ENCODE measurements around the gene SEZ6. TPM values are rescaled to one million over a fixed set of nuclear protein-coding genes. Genes with fewer than 3 reads are reported as not detected.

SEZ6 gene
- total RNA-seq, 1 donor from 2014 or later, result not detected

DNA sequence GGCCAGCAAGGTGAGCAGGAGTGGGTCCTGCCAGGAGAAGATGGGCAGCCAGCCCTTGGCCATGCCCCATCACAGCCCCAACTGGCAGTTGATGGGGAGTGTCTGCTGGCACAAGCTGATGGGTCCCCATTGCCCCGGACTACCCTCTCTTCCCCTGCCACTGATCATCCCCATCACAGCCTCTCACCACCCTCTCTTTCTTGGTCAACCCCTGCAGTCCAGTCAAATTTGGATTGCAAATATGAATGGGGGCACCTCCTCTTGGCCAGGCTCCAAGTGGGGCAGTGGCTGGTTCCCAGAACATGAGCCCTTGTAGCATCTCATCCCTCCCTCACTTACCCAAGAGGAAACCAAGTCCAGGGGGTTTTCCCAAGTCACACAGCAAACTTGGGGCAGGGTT, 17.4 kb downstream of the SEZ6 start:
- no peak for DNase-seq (ENCODE audit: extremely low spot score, unreplicated experiment)
- no peaks in the 10 kb centered on the region for H3K4me1 Mint-ChIP-seq (ENCODE audit: unreplicated experiment)
- no peak overlapping the region for H3K27ac Mint-ChIP-seq (ENCODE audit: unreplicated experiment)
- H3K36me3 Mint-ChIP-seq (ENCODE audit: unreplicated experiment), result no peaks in the 10 kb centered on the region
- TF ChIP-seq, protein P1, sequence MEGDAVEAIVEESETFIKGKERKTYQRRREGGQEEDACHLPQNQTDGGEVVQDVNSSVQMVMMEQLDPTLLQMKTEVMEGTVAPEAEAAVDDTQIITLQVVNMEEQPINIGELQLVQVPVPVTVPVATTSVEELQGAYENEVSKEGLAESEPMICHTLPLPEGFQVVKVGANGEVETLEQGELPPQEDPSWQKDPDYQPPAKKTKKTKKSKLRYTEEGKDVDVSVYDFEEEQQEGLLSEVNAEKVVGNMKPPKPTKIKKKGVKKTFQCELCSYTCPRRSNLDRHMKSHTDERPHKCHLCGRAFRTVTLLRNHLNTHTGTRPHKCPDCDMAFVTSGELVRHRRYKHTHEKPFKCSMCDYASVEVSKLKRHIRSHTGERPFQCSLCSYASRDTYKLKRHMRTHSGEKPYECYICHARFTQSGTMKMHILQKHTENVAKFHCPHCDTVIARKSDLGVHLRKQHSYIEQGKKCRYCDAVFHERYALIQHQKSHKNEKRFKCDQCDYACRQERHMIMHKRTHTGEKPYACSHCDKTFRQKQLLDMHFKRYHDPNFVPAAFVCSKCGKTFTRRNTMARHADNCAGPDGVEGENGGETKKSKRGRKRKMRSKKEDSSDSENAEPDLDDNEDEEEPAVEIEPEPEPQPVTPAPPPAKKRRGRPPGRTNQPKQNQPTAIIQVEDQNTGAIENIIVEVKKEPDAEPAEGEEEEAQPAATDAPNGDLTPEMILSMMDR (IDR thresholded peaks at IDR 0.05), result no peak
- peaks cover 3% of the 10 kb centered on the region for H3K27me3 Mint-ChIP-seq (ENCODE audit: unreplicated experiment)
- no peaks in the 10 kb centered on the region for H3K9me3 Mint-ChIP-seq (ENCODE audit: unreplicated experiment)
- no peak overlapping the region for H3K4me3 Mint-ChIP-seq (ENCODE audit: unreplicated experiment)

DNA sequence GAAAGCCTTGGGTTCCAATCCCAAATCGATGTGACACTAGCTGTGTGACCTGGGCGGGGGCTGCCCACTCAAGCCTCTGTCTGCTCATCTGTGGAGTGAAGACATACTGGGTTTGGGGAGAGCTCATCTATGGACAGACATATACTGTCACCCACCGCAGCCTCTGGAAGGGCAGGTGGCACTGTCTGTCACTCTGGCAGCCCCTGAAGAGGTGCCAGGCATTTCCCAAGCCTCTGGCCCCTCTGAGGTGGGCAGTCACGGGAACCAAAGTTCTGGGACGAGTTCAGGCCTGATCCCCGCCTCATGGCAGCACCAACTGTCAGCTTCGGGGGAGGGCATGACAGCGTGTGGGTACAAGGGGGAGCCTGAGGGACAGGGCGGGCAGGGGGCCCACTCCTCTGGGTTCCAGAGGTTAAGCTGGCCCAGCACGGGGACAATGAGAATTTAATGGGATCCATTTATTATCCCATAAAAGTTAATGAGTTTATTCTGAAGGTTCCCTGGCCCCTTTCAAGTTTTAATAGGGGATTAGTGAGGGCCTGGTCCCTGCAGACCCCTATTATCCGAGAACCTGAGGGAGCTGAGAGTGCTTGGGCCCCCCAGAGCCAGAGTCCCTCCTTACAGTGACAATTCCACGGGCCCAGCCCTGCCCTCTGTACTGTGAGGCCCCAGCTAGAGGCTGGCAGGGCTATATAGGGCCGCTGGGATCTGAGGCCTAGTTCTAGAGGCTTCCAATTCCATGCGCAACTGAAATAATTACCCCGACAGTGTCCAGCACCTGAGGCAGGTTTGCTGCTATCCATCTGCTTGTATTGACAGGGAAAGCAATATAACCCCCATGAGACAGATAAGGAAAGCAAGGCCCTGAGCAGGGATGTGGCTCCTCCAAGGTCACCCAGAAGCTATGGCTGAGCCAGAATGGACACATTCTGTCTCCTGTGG, 18.8 kb downstream of the SEZ6 start:
- H3K4me1 Mint-ChIP-seq (ENCODE audit: unreplicated experiment), result peaks cover 9% of the 10 kb centered on the region

DNA sequence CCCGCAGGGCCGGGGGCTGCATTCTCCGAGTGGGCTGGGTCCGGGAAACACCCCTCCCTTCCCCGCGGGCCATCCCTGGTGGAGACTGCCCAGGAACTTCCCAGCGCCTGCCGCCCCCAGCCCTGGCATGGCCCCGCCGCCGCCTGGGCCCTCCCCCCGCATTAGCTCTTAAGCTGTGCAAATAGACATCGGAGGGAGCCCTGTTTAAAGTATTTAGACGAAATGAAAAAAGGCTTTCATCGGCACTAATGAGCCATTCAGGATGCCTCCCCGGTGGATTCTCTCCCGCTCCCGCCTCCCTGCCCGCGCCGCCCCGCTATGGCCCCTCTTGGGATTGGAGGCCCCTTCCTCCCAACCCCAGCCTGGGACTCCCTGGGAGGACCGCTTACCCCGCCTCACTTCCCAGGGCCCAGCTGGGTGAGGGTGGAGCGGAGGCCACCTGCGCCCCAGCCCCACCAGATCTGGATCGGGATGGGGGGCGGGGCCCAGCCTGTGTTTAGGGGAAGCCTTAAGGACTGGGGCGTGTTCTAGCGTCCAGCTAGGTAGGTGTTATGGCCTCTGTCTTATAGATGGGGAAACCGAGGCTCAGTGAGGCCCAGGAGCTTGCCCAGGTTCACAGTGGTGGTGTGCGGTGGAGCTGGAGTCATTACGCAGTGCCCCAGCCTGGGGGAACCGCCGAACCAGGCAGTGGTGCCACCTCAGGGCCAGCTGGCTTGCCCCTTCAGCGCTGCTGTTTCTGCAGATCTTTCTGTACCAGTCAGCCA, 19.7 kb downstream of the SEZ6 start:
- Mint-ChIP-seq H3K4me1 (ENCODE audit: unreplicated experiment) (peaks cover 9% of the 10 kb centered on the region), H3K9me3 (ENCODE audit: unreplicated experiment) (no peaks in the 10 kb centered on the region), H3K27ac (ENCODE audit: unreplicated experiment) (no peak overlapping the region), H3K36me3 (ENCODE audit: unreplicated experiment) (no peaks in the 10 kb centered on the region), H3K4me3 (ENCODE audit: unreplicated experiment) (no peak overlapping the region), H3K27me3 (ENCODE audit: unreplicated experiment) (peaks cover 3% of the 10 kb centered on the region)
- no peak for DNase-seq (ENCODE audit: extremely low spot score, unreplicated experiment)
- TF ChIP-seq, protein P1 (IDR thresholded peaks at IDR 0.05), result no peak

More for the DNA sequence above, 18.8 kb downstream of the SEZ6 start:
- H3K4me3 Mint-ChIP-seq (ENCODE audit: unreplicated experiment), result no peak overlapping the region
- no peak for DNase-seq (ENCODE audit: extremely low spot score, unreplicated experiment)
- TF ChIP-seq, protein P1 (IDR thresholded peaks at IDR 0.05), result no peak
- H3K9me3 Mint-ChIP-seq (ENCODE audit: unreplicated experiment), result no peaks in the 10 kb centered on the region
- no peak overlapping the region for H3K27ac Mint-ChIP-seq (ENCODE audit: unreplicated experiment)
- no peaks in the 10 kb centered on the region for H3K36me3 Mint-ChIP-seq (ENCODE audit: unreplicated experiment)
- H3K27me3 Mint-ChIP-seq (ENCODE audit: unreplicated experiment), result peaks cover 3% of the 10 kb centered on the region

DNA sequence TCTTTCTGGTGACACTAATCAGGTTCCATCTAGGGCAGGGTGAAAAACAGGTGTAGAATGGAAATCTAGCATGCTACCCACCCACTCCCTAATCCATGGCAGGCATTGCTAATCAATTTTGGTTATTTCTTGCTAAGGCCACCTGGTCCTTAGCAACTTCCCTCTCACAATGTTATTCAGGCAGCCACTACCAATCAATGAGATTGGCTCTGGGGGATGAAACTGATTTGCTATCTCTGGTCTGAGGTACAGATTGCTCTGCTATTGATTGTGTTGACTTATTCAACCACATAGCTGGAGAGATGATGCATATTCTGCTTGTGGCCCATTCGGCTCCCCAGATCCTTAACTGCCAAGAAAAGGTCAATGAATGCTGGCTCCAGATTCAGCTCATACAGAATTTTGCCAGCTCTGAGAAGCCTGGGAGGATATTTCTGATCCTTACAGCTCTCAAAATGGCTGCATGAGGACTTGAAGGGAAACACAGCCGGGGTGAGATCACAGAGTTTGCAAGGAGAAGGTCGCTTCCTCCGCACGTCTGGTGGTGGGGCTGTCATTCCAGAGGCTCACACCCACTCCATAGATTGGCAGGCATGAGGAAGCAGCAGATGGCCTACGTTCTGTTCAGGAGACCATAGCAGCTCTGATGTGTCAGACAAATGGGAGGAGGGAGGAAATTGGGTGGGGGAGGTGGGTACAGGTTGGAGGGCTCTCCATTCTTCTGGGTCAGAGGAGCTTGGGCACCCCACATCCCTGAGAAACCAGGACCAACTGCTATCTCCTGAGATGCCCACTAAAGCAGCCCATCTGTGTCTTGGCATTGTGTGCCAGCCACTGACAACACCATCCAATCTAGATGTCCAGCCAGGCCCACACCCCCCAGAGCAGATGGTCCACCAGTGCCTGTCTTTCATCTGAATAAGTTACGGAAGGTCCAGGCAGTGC, 22.3 kb downstream of the SEZ6 start:
- TF ChIP-seq, protein P1 (IDR thresholded peaks at IDR 0.05), result no peak
- H3K27me3 Mint-ChIP-seq (ENCODE audit: unreplicated experiment), result peaks cover 5% of the 10 kb centered on the region
- no peak overlapping the region for H3K4me3 Mint-ChIP-seq (ENCODE audit: unreplicated experiment)
- DNase-seq (ENCODE audit: extremely low spot score, unreplicated experiment), result no peak
- no peaks in the 10 kb centered on the region for H3K9me3 Mint-ChIP-seq (ENCODE audit: unreplicated experiment)
- H3K36me3 Mint-ChIP-seq (ENCODE audit: unreplicated experiment), result no peaks in the 10 kb centered on the region
- no peak overlapping the region for H3K27ac Mint-ChIP-seq (ENCODE audit: unreplicated experiment)
- H3K4me1 Mint-ChIP-seq (ENCODE audit: unreplicated experiment), result peaks cover 9% of the 10 kb centered on the region
